ENCODE results near the gene LUZP2. TPM values are rescaled to one million over a fixed set of nuclear protein-coding genes. Genes with fewer than 3 reads are reported as not detected.

LUZP2 gene
- total and polyA plus RNA-seq, 4 donors = 0.05 TPM; not detected in 3

DNA sequence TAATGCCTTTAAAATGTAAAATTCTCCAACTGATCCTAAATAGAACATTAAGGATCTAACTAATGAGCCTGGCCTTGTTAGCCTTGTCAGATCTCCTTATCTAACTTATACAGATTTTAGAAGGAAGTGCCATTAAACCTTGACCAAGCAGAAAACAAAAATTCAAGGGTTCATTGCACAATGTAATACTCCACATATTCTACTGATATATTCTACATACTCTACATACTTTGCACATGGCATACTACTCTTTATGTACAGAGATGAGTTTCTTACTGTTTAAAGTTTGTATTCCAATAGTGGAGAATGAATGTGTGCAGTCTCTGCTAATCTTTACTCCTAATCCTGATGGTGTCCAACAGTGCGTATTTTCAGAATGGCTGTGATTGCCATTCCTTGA is 297.2 kb downstream of the LUZP2 start:
- Histone ChIP-seq H3K27me3 (ENCODE audit: control insufficient read depth in 4 of 4, insufficient read depth in 4 of 4, low read length in 3 of 4) (no peaks in the 10 kb centered on the region), H3K27ac (ENCODE audit: low read depth in 1 of 2, low read length in 2 of 2) (no peak overlapping the region), H3K4me1 (ENCODE audit: control insufficient read depth in 4 of 4, insufficient read depth in 4 of 4, low read length in 3 of 4) (peaks cover 0 to 4% (median 0%) of the 10 kb centered on the region in 4 donors), H3K9ac (ENCODE audit: low read depth in 1 of 2, low read length in 2 of 2) (no peak overlapping the region), H3K36me3 (ENCODE audit: control insufficient read depth in 4 of 4, insufficient read depth in 3 of 4, low read depth in 1 of 4, low read length in 3 of 4) (no peaks in the 10 kb centered on the region), H3K4me3 (ENCODE audit: low read depth in 1 of 3, low read length in 3 of 3) (no peak overlapping the region), H3K9me3 (ENCODE audit: control insufficient read depth in 4 of 4, low read length in 3 of 4) (no peaks in the 10 kb centered on the region)
- TF ChIP-seq TAF1 (conservative IDR thresholded peaks at IDR 0.05) (no peak), FOXA1 (IDR thresholded peaks at IDR 0.05) (no peak), GABPA (IDR thresholded peaks at IDR 0.05 in 1 of 2, conservative IDR thresholded peaks at IDR 0.05 in 1 of 2) (no peak)
- 97% methylated on average over 1 of the region's 1 CpG for WGBS
- no peak for DNase-seq (ENCODE audit: low spot score)

DNA sequence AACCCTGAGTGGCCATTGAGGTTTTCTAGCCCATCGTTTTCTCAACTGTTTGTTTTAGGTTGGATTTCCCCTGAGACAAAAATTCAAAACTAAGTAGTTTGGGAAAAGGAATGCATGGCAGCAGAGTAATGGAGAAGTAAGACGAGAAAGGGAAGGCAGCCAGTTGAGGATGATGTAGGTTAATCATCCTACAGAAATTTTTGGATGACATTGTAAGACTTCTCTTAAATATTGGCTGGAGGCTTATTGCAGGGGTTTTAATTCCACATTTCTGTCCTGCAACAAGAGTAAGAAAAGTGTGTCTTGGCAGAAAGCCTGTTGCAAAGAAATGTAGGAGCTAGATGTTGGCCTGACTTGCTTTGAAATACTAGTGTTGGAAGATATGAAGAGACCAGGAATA is 308.8 kb downstream of the LUZP2 start:
- no peak for DNase-seq (ENCODE audit: low spot score)
- TF ChIP-seq NR2F2 (IDR thresholded peaks at IDR 0.05) (no peak), HNF4G (IDR thresholded peaks at IDR 0.05) (no peak), JUND (IDR thresholded peaks at IDR 0.05) (no peak), HNF4A (conservative IDR thresholded peaks at IDR 0.05) (no peak)
- TF ChIP-seq, protein P1, sequence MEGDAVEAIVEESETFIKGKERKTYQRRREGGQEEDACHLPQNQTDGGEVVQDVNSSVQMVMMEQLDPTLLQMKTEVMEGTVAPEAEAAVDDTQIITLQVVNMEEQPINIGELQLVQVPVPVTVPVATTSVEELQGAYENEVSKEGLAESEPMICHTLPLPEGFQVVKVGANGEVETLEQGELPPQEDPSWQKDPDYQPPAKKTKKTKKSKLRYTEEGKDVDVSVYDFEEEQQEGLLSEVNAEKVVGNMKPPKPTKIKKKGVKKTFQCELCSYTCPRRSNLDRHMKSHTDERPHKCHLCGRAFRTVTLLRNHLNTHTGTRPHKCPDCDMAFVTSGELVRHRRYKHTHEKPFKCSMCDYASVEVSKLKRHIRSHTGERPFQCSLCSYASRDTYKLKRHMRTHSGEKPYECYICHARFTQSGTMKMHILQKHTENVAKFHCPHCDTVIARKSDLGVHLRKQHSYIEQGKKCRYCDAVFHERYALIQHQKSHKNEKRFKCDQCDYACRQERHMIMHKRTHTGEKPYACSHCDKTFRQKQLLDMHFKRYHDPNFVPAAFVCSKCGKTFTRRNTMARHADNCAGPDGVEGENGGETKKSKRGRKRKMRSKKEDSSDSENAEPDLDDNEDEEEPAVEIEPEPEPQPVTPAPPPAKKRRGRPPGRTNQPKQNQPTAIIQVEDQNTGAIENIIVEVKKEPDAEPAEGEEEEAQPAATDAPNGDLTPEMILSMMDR (IDR thresholded peaks at IDR 0.05; ENCODE audit: low read depth, low read length, missing input control) = no peak
- TF ChIP-seq, protein P2, sequence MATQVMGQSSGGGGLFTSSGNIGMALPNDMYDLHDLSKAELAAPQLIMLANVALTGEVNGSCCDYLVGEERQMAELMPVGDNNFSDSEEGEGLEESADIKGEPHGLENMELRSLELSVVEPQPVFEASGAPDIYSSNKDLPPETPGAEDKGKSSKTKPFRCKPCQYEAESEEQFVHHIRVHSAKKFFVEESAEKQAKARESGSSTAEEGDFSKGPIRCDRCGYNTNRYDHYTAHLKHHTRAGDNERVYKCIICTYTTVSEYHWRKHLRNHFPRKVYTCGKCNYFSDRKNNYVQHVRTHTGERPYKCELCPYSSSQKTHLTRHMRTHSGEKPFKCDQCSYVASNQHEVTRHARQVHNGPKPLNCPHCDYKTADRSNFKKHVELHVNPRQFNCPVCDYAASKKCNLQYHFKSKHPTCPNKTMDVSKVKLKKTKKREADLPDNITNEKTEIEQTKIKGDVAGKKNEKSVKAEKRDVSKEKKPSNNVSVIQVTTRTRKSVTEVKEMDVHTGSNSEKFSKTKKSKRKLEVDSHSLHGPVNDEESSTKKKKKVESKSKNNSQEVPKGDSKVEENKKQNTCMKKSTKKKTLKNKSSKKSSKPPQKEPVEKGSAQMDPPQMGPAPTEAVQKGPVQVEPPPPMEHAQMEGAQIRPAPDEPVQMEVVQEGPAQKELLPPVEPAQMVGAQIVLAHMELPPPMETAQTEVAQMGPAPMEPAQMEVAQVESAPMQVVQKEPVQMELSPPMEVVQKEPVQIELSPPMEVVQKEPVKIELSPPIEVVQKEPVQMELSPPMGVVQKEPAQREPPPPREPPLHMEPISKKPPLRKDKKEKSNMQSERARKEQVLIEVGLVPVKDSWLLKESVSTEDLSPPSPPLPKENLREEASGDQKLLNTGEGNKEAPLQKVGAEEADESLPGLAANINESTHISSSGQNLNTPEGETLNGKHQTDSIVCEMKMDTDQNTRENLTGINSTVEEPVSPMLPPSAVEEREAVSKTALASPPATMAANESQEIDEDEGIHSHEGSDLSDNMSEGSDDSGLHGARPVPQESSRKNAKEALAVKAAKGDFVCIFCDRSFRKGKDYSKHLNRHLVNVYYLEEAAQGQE (IDR thresholded peaks at IDR 0.05) = no peak
- TF ChIP-seq, protein P3, sequence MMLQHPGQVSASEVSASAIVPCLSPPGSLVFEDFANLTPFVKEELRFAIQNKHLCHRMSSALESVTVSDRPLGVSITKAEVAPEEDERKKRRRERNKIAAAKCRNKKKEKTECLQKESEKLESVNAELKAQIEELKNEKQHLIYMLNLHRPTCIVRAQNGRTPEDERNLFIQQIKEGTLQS (IDR thresholded peaks at IDR 0.05) = no peak

DNA sequence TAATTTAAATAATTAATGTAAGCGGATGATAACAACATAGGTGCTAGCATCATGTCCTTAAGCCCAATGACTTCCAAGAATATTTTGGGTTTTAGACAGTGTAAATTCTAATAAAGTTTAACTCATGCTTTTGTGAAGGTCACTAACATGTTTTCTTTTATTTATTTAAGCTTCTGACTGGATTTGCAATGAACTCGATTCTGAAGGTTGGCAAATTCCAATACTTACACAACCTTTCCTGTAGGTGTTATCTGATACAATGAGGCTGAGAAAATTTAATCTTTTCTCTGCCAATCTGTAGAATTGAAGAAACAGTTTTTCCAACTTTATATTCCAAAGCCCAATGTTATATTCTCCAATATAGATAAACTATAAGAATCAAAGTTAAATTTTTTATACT is 311.3 kb downstream of the LUZP2 start:
- Histone ChIP-seq H3K9me3 (ENCODE audit: control insufficient read depth in 4 of 4, low read length in 3 of 4) (no peaks in the 10 kb centered on the region), H3K36me3 (ENCODE audit: control insufficient read depth in 4 of 4, insufficient read depth in 3 of 4, low read depth in 1 of 4, low read length in 3 of 4) (no peaks in the 10 kb centered on the region), H3K27ac (ENCODE audit: low read depth in 1 of 2, low read length in 2 of 2) (no peak overlapping the region), H3K4me1 (ENCODE audit: control insufficient read depth in 4 of 4, insufficient read depth in 4 of 4, low read length in 3 of 4) (peaks cover 0 to 5% (median 1%) of the 10 kb centered on the region in 4 donors), H3K4me3 (ENCODE audit: low read depth in 1 of 3, low read length in 3 of 3) (no peak overlapping the region), H3K27me3 (ENCODE audit: control insufficient read depth in 4 of 4, insufficient read depth in 4 of 4, low read length in 3 of 4) (no peaks in the 10 kb centered on the region), H3K9ac (ENCODE audit: low read depth in 1 of 2, low read length in 2 of 2) (no peak overlapping the region)
- WGBS = 61% methylated on average over 2 of the region's 2 CpGs
- no peak for DNase-seq (ENCODE audit: low spot score)
- TF ChIP-seq FOXA1 (IDR thresholded peaks at IDR 0.05) = no peak
- peak in 1 of 2 donors; percentile 5 for TF ChIP-seq RAD21 (IDR thresholded peaks at IDR 0.05)
- no peak for TF ChIP-seq JUND (IDR thresholded peaks at IDR 0.05)
- TF ChIP-seq, protein P1 (IDR thresholded peaks at IDR 0.05; ENCODE audit: low read depth, low read length, missing input control) = peak; percentile 10
- no peak for TF ChIP-seq HNF4G (IDR thresholded peaks at IDR 0.05)
- TF ChIP-seq, protein P3 (IDR thresholded peaks at IDR 0.05) = no peak
- TF ChIP-seq SP1 (IDR thresholded peaks at IDR 0.05) = no peak
- TF ChIP-seq TAF1 (conservative IDR thresholded peaks at IDR 0.05) = no peak
- TF ChIP-seq, protein P4, sequence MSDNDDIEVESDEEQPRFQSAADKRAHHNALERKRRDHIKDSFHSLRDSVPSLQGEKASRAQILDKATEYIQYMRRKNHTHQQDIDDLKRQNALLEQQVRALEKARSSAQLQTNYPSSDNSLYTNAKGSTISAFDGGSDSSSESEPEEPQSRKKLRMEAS (IDR thresholded peaks at IDR 0.05) = no peak
- no peak for TF ChIP-seq YY1 (IDR thresholded peaks at IDR 0.05)
- no peak for TF ChIP-seq EGR1 (IDR thresholded peaks at IDR 0.05; ENCODE audit: low read depth in 2 of 2)
- TF ChIP-seq FOXA2 (IDR thresholded peaks at IDR 0.05) = no peak
- no peak for TF ChIP-seq NR2F2 (IDR thresholded peaks at IDR 0.05)
- TF ChIP-seq, protein P5, sequence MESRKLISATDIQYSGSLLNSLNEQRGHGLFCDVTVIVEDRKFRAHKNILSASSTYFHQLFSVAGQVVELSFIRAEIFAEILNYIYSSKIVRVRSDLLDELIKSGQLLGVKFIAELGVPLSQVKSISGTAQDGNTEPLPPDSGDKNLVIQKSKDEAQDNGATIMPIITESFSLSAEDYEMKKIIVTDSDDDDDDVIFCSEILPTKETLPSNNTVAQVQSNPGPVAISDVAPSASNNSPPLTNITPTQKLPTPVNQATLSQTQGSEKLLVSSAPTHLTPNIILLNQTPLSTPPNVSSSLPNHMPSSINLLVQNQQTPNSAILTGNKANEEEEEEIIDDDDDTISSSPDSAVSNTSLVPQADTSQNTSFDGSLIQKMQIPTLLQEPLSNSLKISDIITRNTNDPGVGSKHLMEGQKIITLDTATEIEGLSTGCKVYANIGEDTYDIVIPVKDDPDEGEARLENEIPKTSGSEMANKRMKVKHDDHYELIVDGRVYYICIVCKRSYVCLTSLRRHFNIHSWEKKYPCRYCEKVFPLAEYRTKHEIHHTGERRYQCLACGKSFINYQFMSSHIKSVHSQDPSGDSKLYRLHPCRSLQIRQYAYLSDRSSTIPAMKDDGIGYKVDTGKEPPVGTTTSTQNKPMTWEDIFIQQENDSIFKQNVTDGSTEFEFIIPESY (IDR thresholded peaks at IDR 0.05) = no peak
- no peak for TF ChIP-seq GABPA (IDR thresholded peaks at IDR 0.05 in 1 of 2, conservative IDR thresholded peaks at IDR 0.05 in 1 of 2)

More for the DNA sequence above, 308.8 kb downstream of the LUZP2 start:
- no peaks in the 10 kb centered on the region for H3K9me3 ChIP-seq (ENCODE audit: control insufficient read depth in 4 of 4, low read length in 3 of 4)
- peaks cover 0 to 5% (median 1%) of the 10 kb centered on the region in 4 donors for H3K4me1 ChIP-seq (ENCODE audit: control insufficient read depth in 4 of 4, insufficient read depth in 4 of 4, low read length in 3 of 4)
- no peak overlapping the region for H3K9ac ChIP-seq (ENCODE audit: low read depth in 1 of 2, low read length in 2 of 2)
- H3K27me3 ChIP-seq (ENCODE audit: control insufficient read depth in 4 of 4, insufficient read depth in 4 of 4, low read length in 3 of 4) = no peaks in the 10 kb centered on the region
- no peaks in the 10 kb centered on the region for H3K36me3 ChIP-seq (ENCODE audit: control insufficient read depth in 4 of 4, insufficient read depth in 3 of 4, low read depth in 1 of 4, low read length in 3 of 4)
- WGBS = 84% methylated on average over 2 of the region's 2 CpGs
- no peak overlapping the region for H3K4me3 ChIP-seq (ENCODE audit: low read depth in 1 of 3, low read length in 3 of 3)
- H3K27ac ChIP-seq (ENCODE audit: low read depth in 1 of 2, low read length in 2 of 2) = no peak overlapping the region

All from liver (tissue), 9 donors.